CD1c-positive myeloid dendritic cell (primary cell): ENCODE measurements around the gene NOM1.

Experiments used
- DNase-seq: peaks from one replicate; pipeline ENCODE4 v3.0.0-alpha.2; 2016; ENCODE audit errors: extremely low spot score

NOM1 gene

DNA sequence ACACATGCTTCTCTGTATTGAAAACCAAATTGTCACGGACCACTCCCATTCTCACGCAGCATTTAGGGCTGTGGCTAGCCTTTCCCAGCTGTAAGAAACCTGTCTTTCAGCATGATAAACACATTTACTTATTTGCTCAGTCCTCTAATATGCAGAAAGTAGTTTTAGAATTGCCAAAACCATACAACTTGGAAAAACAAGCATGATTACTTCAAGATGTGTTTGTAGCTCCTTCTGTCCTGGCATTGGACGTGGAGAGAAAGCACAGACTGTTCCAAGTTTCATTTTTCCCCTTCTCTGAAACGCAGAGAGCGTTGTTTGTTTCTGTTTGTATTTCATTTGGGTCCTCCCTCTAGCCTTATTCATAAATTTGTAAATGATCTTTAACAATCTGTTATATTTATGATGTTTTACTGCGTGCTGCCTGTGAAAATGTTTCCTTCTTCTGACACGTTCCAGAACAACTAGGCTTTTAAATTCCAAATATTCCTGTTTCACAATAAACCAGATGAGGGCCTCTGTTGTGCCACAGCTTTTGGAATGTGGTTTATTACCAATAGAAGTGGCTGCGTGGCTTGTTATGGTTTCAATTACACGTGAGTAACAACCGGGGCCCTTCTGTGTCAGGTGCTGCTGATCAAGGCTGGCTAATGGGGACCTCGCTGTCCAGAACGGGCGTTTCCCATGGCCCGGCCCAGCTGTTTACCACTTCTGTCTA, 34.8 kb downstream of the NOM1 start:
- DNase-seq, result no peak

DNA sequence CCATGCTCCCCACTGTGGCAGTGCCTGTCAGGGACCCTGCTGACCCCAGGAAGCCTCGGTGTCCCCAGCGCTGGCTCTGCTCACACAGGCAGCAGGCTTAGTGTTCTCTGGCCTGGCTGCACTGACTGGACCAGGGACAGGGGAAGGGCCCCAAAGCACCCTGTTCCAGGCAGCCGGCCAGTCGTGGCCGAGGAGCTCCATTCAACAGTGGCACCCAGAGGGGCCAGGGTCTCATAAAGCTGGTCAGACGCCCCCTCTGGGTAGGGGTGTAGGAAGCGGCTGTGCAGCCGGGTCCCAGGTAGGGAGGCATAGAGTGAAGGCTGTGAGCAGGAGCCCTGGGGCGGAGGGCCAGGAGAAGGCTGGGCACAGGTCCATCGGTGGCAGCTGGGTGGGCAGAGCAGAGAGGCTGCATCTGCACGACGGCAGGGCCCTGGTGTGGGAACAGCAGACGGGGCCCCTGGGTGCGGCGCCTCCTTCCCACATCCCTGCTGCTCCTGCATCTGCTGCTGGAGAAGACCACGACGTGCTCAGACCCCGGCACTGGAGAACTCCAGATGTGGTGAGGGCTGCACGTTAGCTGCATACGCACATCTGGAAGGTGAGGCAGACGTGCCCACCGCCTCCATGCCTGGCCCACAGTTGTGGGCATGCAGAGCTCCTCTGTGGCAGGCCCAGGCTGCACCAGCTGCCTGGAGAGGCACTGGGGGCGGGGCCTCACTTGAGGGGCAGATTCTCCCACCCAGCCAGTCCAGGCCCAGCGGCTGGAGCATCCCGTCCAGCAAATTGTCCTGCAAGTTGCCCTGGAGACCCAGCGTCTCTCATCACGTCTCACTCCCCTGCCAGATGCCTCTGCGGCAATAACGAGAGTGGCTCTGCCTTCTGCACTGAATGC, 35.8 kb downstream of the NOM1 start:
- DNase-seq, result no peak

DNA sequence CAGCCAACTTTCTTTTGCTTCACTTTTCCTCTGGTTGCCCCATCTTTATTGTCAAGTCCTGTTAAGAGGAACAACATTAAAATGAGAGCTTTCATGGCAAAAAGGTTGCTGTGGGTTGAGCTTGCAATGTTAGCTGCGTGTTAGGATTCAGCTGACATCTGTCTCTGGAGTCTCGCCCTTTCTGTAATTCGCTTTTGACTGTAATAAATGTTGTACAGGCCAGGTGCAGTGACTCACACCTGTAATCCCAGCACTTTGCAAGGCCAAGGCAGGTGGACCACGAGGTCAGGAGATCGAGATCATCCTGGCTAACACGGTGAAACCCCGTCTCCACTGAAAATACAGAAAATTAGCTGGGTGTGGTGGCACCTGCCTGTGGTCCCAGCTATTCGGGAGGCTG, 36.9 kb downstream of the NOM1 start:
- no peak for DNase-seq

DNA sequence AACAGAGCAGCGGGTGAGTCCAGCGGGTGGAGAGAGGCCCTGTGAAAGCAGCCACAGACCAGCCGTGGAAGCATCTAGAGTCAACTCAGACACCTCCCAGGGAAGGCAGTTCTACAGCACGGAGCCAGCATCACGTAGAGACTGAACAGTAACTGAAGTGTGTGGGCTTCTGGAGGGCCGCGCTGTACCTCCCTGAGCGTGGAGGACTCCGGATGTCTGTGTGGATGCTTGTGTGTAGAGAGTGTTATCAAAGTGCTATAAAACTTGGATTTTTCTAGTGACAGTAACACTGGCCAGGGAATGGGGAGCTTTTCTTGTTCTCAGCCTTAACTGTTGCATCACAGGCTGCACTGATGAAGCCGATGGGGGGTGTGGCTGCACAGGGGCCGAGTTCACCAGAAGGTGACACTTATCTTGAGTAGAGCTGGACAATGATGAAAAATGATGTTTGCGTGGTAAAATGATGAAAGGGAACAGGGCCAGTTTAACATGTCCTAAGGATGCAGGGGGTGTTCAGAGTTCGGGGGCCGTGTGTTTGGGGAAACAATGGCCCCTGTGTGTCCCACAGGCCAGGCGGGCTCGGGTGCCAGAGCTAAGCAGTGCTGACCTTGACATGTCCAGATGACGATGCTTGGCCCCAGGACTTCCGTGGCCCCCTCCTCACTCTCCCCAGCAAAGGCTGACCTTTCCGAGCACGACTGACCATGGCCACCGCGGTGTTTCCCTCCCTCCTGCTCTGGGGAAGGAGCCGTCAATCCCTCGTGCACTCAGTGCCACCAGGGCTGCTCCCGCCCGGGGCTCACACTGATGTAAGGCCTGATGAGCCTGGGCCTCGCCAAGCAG, 39.1 kb downstream of the NOM1 start:
- DNase-seq, result no peak

DNA sequence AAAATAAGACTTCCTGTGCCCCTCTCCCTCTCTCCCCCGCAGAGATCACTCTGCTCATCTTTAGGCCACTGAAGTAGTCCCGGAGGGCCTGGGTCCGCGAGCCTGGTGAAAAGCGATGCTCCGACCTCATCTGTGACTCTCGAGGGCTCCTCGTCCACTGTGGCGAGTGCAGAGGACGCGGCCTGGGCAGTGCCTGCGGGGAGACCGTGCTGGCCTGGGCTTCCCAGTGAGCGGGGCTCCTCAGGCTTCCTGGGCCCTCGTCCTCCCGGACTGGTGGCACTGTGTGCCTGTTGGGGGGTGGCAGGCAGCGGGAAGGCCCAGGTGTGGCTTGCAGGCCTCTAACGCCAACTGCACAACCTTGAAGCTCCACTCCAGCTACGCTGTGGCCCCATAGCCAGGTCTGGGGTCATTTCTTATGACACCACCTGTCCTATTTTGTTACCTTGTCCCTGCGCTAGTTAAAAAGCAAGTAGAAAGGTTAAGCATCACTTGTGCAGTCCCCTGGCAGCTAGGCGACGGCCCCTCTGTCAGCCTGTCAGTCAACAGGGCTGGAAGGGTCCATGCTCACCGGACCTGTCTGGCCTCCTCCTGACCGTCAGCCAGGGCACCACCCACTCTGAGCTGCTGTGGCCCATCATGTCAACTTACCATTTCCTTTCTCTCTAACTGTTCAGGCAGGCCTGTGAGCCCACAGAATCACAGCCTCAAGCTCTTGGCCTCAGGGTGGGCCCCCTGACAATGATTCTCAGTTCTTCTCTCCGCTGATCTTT, 40.4 kb downstream of the NOM1 start:
- no peak for DNase-seq

DNA sequence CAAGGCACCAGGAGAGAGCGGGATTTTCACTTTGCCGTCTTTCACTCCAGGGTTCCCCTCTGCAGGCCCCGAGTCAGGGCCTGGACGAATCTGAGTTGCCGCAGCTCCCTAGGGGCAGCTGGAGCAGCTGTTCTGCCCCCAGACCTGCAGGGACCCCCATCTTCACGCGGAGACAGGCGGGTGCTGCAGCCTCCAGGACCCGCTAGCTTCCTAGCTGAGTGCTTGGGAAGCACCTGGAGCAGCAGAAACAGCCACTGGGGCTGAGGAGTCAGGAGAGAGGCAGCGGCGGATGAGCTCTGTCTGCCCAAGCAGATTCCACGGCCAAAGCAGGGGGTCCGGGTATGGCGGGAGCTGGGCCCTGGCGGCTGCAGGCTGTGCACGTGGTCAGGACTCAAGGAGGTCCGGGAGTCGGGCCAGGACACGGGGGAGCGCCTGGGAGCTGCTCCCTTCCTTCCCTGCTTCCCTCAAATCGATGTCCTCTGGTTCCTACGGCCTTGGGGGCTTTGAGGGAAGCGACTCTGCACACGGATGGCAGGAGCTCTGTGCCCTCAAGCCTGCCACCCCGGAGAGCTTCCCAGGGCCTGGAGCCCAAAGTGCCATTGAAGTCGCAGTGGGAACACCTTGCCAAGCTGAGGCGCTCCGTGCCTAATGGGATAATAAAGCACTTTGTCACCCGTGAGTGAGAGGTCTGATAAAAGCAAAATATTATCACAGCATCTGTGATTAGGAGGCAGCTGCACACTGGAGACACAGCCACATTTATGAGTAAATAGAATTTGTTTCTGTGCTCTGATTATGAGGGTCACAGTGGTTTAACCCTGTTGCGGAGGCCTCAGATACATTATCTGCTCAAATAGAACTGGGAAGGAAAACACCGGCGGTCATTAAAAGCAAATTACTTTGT, 43.8 kb downstream of the NOM1 start:
- no peak for DNase-seq

DNA sequence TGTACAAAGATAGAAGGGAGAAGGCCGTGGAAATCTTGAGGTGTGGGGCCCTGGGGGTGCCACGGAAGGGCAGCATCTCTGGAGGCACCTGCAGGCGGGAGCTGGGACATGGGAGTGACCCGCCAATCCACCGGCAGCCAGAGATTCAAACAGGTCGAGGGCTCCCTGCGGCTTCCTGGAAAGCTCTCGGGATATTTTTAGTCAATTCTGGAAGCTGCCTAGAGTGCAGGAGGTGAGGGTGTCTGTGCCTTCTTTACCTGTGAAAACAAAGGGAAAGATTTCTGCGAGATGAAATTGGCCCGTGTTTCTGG, 44.4 kb downstream of the NOM1 start:
- no peak for DNase-seq

DNA sequence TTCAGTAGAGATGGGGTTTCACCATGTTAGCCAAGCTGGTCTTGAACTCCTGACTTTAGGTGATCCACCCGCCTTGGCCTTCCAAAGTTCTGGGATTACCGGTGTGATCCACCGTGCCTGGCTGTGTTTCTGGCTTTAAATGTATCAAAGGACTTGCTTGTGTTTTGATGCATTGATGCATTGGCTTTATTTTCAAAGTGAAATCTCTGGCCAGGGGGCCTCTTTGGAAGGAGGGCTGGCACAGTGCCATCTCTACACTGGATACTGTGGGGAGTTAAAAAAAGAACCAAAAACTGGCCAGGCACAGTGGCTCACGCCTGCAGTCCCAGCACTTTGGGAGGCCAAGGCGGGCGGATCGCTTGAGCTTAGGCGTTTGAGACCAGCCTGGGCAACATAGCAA, 44.9 kb downstream of the NOM1 start:
- no peak for DNase-seq

DNA sequence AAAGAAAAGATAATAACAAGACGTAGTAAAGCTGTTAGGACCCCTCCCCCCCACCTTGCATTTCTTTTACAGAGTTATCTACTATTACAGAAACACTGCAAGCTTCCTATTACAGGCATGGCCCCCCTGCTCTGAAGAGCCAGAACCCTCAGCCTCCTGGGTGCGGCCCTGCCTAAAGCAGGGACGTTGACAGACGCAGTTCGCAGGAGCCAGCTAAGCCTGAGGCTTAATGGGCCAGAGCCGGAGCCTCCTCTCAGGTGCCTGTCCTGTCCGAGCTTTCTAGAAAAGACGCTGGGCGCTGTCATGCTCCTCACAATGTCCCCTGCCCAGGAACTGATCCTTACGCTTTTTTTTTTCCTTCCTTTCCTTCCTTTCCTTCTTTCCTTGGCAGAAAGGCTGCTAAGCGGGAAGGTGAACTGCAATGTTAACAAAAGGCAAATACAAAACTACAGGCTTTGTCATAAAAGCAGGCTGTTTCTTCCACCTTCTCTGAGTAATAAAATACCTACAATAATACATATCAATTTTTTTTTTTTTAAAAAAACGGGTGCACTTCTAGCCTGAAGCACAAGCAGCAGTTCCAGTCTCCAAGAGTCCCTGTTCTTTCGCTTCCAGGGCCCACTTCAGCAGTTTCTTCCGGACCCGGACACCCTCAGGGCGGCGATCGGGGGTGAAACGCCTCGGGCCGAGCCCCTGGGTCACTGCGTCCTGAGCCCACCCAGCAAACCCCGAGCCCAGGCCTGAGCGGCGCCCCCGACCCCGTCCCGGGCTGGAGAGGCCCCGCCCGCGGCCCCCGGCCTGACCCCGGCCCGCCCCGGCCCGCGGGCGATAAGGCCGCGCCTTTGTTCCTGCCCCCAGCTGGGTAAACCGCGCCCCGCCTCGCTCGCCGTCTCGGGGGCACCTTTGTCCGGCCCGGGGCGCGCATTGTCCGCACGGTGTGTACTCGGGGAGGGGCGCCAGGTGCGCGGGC, 49.8 kb downstream of the NOM1 start:
- DNase-seq, result no peak

DNA sequence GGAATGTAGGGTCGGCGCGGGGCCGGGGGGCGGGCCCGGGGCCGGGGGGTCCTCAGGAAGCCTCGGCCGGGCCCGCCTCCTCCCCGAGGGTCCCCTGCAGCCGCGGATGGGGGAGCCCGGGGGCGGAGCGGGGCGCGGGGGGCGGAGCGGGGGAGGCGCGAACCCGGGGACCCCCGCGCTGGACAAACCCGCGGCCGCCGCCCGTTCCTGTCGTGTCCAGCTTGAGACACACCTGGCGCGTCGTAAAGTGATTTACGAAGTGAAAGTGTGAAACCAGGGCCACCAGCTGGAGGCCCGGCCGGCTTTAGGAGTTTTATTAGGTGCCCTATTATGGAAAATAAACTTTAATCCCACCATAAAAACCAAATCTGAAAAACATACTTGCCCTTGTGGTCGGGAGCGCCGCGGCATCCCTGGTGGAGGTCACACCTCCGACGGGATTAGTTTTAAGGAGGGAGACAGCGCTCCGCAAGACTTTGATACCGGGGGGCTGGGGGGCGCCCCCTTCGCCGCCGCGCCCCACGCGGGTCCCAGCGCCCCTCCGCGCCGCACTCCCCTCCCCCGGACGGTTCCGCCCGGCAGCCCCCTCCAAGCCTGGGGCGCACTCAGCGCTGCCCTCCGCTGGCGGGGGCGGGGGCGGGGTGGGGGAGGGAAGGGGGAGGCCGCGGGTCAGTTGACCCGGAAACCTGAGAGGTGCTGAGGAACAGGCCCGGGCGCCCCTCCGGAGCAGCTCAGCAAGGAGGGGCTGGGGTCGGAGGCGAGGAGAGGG, 50.6 kb downstream of the NOM1 start:
- no peak for DNase-seq

DNA sequence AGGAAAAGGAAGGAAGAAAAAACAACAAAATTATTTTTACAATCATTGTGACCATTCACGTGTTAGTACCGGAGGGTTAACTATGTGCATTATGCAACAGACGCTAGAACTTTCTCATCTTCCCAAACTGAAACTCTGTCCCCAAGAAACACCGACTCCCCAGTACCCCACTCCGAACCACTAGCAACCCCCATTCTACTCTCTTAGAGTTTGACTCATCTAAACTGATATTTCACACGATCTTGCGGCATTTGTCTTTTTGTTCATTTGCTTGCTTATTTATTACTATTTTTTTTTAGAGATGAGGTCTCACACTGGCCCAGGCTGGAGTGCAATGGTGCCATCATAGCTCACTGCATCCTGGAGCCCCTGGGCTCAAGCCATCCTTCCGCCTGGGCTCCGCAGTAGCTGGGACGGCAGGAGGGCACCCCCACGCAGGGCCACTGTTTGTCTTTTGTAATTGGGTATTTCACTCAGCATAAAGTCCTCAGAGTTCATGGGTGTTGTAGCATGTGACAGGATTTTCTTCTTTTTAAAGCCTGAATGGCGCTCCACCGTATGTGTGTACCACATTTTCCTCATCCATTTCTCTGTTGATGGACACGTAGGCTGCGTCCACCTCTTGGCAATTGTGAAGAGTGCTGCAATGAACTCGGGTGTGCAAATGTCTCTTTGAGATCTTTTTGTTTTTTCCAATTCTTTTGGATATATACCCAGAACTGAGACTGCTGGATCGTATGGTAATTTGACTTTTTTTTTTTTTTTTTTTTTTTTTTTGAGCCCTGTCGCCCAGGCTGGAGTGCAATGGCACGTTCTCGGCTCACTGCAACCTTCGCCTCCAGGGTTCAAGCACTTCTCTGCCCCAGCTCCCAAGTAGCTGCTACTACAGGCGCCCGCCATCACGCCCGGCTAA, 51.5 kb downstream of the NOM1 start:
- DNase-seq, result no peak

DNA sequence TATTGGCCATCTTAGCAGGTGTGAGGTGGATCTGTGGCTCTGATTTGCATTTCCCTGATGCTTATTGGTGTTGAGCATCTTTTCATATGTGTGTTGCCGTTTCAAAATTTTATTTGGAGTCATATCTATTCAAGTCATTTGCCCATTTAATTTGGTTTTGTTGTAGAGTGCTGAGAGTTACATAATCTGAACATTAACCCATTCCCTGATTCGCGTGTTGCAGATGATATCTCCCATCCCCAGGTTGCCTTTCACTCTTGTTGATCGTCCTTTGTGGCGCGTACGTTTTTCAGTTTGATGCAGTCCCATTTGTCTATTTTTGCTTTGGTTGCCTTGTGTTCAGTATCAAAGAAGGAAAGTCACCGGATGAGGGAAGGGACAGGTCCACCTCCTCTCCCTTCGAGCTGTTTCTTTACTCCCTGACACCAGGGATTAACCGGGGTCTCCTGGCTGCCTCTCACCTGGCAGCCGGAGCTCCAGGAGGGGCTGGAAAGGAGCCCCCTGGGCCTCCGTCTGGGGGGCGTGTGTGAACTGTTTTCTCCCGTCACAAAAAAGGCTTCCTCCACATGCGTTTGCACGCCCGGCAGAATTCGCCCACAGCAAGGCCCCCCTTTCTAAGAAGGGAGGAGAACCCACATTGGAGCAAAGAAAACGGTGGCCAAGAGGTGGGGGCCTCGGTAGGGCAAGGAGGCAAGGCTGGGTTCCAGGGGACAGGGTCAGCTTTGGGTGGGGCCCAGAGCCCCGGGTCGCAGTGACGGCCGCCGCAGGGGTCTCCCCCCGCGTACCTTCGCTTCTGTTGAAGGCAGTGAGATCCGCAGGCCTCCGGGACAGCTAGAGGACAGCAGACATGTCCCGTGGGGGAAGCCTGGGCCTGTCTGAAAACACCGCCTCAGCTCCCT, 52.7 kb downstream of the NOM1 start:
- DNase-seq, result no peak

DNA sequence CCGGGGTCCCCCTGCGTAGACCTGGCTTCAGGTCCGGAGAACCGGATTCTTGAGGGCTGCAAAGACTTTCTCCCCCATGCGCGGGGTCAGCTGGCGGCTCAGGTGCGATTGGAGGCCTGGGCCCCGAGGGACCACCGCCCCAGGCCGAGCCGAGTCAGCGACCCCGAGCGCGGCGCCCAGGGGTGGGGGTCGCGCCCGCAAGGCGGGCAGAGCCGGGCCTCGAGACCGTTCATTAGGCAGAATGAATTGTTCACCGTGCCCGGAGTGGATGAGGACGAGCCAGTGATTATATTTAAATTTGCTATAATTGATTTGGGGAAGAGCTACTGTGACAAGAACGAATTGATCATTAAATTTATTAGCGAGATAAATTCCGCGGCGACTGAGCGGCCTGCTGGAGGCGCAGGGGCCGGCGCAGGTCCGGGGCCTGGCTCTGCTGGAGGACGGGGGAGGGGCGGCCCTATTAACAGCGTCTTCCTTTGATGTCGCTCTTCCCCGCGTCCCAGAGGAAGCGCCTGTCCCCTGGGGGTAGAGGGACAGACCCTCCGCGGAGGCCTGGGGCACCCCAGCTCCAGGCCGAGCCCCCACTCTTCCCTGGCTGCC, 53.4 kb downstream of the NOM1 start:
- DNase-seq, result no peak

DNA sequence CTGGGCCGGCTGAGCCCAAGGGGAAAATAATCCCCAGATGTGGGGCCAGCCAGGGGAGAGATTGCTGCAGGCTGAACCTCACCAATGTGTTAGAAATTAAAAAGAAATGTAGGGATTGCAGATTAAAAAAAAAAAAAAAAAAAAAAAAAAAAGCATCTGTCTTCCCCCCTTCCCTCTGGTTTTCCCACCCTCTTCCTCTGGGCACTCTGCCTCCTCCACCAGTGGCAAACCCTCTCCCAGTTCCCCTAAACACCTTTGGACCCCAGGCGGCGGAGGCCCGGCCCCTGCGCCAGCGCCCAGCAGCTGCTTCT, 53.9 kb downstream of the NOM1 start:
- DNase-seq, result no peak

DNA sequence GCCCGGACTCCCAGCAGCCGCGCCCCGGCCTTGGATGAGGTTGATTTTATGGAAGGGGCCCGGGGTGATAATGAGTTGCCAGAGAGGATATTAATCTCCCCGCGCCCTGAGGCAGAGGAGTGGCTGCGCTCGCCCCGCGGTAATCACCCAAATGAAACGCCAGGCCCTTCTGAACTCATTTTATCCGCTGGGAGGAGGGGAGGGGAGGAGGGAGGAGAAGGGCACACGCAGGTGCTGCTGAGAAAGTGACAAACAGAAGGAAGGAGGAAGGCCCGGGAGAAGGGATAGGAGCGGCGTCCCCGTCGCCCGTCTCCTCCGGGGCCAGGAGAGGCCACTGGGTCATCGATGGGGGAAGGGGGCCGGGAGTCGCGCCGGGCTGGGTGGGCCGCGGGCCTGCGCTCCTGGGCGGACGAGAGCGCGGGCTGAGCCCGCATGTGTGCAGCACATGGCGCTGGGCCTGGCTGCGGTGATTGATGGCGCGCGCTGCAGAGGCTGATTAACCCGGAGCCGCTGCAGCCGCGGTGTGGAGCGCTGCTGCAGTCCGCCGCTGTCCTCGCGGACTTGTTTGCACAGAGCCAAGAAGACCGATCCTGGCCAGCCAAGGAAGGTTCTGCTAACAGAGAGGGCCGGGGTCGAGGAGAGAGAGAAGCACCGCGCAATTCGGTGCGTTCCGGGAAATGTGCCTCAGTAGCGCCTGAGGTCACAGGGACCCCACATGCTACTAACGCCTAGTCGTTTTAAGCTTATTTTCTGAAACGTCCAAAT, 54.4 kb downstream of the NOM1 start:
- no peak for DNase-seq
